DOHH2 (cell line): ENCODE results near the gene RAPH1.
"Not testable (repeated sequence)": the region's sequence is repeated elsewhere in the genome, so short reads cannot be mapped to it uniquely, and the experiment has no call there.

Experiments
- H3F3A ChIP-seq: fragments of 200-600 bp; sonication (generic), shearing (Covaris generic); 2 replicates; pipeline ENCODE4 v1.6.0; 2016; ENCODE audit warnings: antibody characterized with exemption, mild to moderate bottlenecking; ENCODE audit not compliant: control insufficient read depth, insufficient read depth
- H3K27ac ChIP-seq: fragments of 200-600 bp; sonication (generic); 2 replicates; pipeline ENCODE4 v1.5.1; 2014; ENCODE audit warnings: low read depth, mild to moderate bottlenecking, low read length, moderate library complexity
- H3K27me3 ChIP-seq: fragments of 200-600 bp; sonication (generic); 2 replicates; pipeline ENCODE4 v1.6.1; 2014; ENCODE audit warnings: mild to moderate bottlenecking, low read length, mixed read lengths; ENCODE audit not compliant: control insufficient read depth
- H3K36me3 ChIP-seq: fragments of 200-600 bp; sonication (generic); 2 replicates; pipeline ENCODE4 v1.6.1; 2014; ENCODE audit warnings: mild to moderate bottlenecking, low read length, moderate library complexity, mixed read lengths; ENCODE audit not compliant: control insufficient read depth
- H3K4me1 ChIP-seq: fragments of 200-600 bp; sonication (generic); 2 replicates; pipeline ENCODE4 v1.6.1; 2014; ENCODE audit warnings: mild to moderate bottlenecking, low read length, mixed read lengths; ENCODE audit not compliant: control insufficient read depth
- H3K4me2 ChIP-seq: fragments of 200-600 bp; sonication (generic); 2 replicates; pipeline ENCODE4 v1.6.0; 2014; ENCODE audit warnings: mild to moderate bottlenecking, low read length, moderate library complexity
- H3K4me3 ChIP-seq: fragments of 200-600 bp; sonication (generic); 2 replicates; pipeline ENCODE4 v1.5.1; 2014; ENCODE audit warnings: mild to moderate bottlenecking, low read length, mixed read lengths
- H3K79me2 ChIP-seq: fragments of 200-600 bp; sonication (generic); 2 replicates; pipeline ENCODE4 v1.6.1; 2014; ENCODE audit warnings: mild to moderate bottlenecking, low read length, mixed read lengths; ENCODE audit not compliant: control insufficient read depth
- H3K9me2 ChIP-seq: fragments of 200-600 bp; sonication (generic); replicated peaks from 2 replicates; pipeline ENCODE4 v1.6.1; 2014; ENCODE audit warnings: mild to moderate bottlenecking, low read length, mixed read lengths; ENCODE audit not compliant: control insufficient read depth
- H3K9me3 ChIP-seq: fragments of 200-600 bp; sonication (generic); 2 replicates; pipeline ENCODE4 v1.6.1; 2014; ENCODE audit warnings: antibody characterized with exemption, low read length, mixed read lengths; ENCODE audit not compliant: control insufficient read depth, insufficient read depth
- H4K20me1 ChIP-seq: fragments of 200-600 bp; sonication (generic); 2 replicates; pipeline ENCODE4 v1.6.0; 2014; ENCODE audit warnings: low read depth, mild to moderate bottlenecking, antibody characterized with exemption, low read length, moderate library complexity; ENCODE audit not compliant: control insufficient read depth, insufficient read depth
- CTCF ChIP-seq: fragments of 200-600 bp; sonication (generic); IDR thresholded peaks from one replicate; pipeline ENCODE4 v1.5.1; 2014; ENCODE audit warnings: antibody characterized with exemption, mild to moderate bottlenecking, low read depth, low read length; ENCODE audit not compliant: poor library complexity, severe bottlenecking
- EZH2phosphoT487 ChIP-seq: fragments of 200-600 bp; sonication (generic); IDR thresholded peaks from 2 replicates; pipeline ENCODE4 v1.6.1; 2017; ENCODE audit warnings: borderline replicate concordance, mild to moderate bottlenecking, antibody characterized with exemption, low read length, moderate library complexity, mixed read lengths

The RAPH1 gene

GRCh38 chr2:203396667-203397066 is 138.4 kb downstream of the RAPH1 start:
- TF ChIP-seq EZH2phosphoT487 (no peak), CTCF (peak; percentile 39)
- no peaks in the 10 kb centered on the region for H4K20me1 ChIP-seq
- no peaks in the 10 kb centered on the region for H3K4me1 ChIP-seq
- no peaks in the 10 kb centered on the region for H3K9me3 ChIP-seq
- H3K4me3 ChIP-seq: no peak overlapping the region
- no peaks in the 10 kb centered on the region for H3K79me2 ChIP-seq
- H3K9me2 ChIP-seq: no peaks in the 10 kb centered on the region
- no peak overlapping the region for H3K4me2 ChIP-seq
- no peak overlapping the region for H3K27ac ChIP-seq
- peaks cover 20% of the 10 kb centered on the region for H3K36me3 ChIP-seq
- H3F3A ChIP-seq: peaks cover 6% of the 10 kb centered on the region; the same call in 1 of the 2 replicates
- no peaks in the 10 kb centered on the region for H3K27me3 ChIP-seq

- Histone ChIP-seq H3K9me2 (no peaks in the 10 kb centered on the region), H3K4me1 (no peaks in the 10 kb centered on the region), H3K79me2 (no peaks in the 10 kb centered on the region), H3K9me3 (no peaks in the 10 kb centered on the region), H4K20me1 (no peaks in the 10 kb centered on the region), H3K4me2 (no peak overlapping the region), H3K4me3 (no peak overlapping the region), H3F3A (peaks cover 6% of the 10 kb centered on the region; the same call in 1 of the 2 replicates), H3K27ac (no peak overlapping the region), H3K27me3 (no peaks in the 10 kb centered on the region), H3K36me3 (peaks cover 20% of the 10 kb centered on the region)
- TF ChIP-seq EZH2phosphoT487 (no peak), CTCF (no peak)
Observed at GRCh38 chr2:203395858-203396257, 139.2 kb downstream of the RAPH1 start.

GRCh38 chr2:203394519-203395227 is 140.4 kb downstream of the RAPH1 start:
- Histone ChIP-seq H3K27ac (no peak overlapping the region), H3F3A (peaks cover 6% of the 10 kb centered on the region; the same call in 1 of the 2 replicates), H3K79me2 (no peaks in the 10 kb centered on the region), H3K4me2 (no peak overlapping the region), H3K36me3 (peaks cover 20% of the 10 kb centered on the region), H3K9me3 (no peaks in the 10 kb centered on the region), H3K4me3 (no peak overlapping the region), H3K4me1 (no peaks in the 10 kb centered on the region), H3K27me3 (no peaks in the 10 kb centered on the region), H3K9me2 (no peaks in the 10 kb centered on the region), H4K20me1 (no peaks in the 10 kb centered on the region)
- TF ChIP-seq EZH2phosphoT487 (no peak), CTCF (peak; percentile 22)

- not testable (repeated sequence) for H3K4me1 ChIP-seq, H3F3A ChIP-seq, H3K4me2 ChIP-seq, H3K36me3 ChIP-seq, H3K27me3 ChIP-seq, H4K20me1 ChIP-seq, H3K4me3 ChIP-seq, H3K79me2 ChIP-seq, H3K9me3 ChIP-seq, H3K27ac ChIP-seq, H3K9me2 ChIP-seq
Observed at GRCh38 chr2:203388153-203388552, 146.9 kb downstream of the RAPH1 start.
